Fibroblast of skin of abdomen (primary cell): ENCODE measurements around the gene AGPS.

Experiments
- DNase-seq: peaks from one replicate; pipeline ENCODE4 v3.0.0-alpha.2; 2013

AGPS gene

GRCh38 chr2:177592945-177593344 is 200.4 kb downstream of the AGPS start:
- DNase-seq, result no peak

DNA sequence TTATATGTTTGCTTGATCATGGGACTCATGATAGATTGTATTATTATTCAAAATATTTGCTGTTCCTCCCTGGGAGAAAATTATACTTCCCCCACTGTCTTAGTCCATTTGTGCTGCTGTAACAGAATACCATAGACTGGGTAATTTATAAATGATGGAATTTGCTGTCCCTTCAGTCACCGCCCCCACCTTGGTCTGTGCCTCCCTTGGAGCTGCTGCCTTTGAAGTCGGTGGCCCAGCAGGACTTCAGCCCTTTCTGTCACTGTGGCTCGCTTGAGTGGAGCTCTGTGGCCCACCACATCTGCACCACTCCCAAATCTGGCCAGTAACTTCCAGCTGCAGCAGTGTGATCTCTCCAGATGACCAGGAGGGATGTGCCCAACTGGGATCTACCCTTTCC is 200.8 kb downstream of the AGPS start:
- DNase-seq, result no peak
